ENCODE results near the gene TMEM200A. TPM values are rescaled to one million over a fixed set of nuclear protein-coding genes. Genes with fewer than 3 reads are reported as not detected.
"Not testable (repeated sequence)": the region's sequence is repeated elsewhere in the genome, so short reads cannot be mapped to it uniquely, and the experiment has no call there.

The TMEM200A gene
- total RNA-seq = 1 to 10 TPM; 1.3 to 1.4 TPM

- Mint-ChIP-seq H3K9me3 (peaks cover 4% of the 10 kb centered on the region), H3K36me3 (no peaks in the 10 kb centered on the region), H3K4me1 (peaks cover 11% of the 10 kb centered on the region), H3K4me3 (peak within 1 kb of the TSS; percentile 75), H3K27me3 (peaks cover 49% of the 10 kb centered on the region), H3K27ac (no peak within 1 kb of the TSS)
- POLR2A ChIA-PET = interaction anchor here (0.9 to 1.1 kb wide), 2 partner anchors 16 to 333 kb away, joined by 3 to 4 read pairs; no protein-coding TSS in a partner anchor
- DNase-seq (peak; percentile 70), ATAC-seq (ENCODE audit: low read depth) (peak; percentile 58)
Observed at GRCh38 chr6:130365166-130366106, at the start of gene TMEM200A. Gene TMEM200A, plus strand, starts transcription at chr6:130366017. Its CDS starts 74,406 bp downstream, at chr6:130440423.

- DNase-seq (no peak), ATAC-seq (ENCODE audit: low read depth) (no peak)
- Mint-ChIP-seq H3K4me1 (peaks cover 10% of the 10 kb centered on the region), H3K9me3 (no peaks in the 10 kb centered on the region), H3K36me3 (no peaks in the 10 kb centered on the region), H3K27ac (no peak overlapping the region), H3K4me3 (no peak overlapping the region), H3K27me3 (peaks cover 17% of the 10 kb centered on the region)
- POLR2A ChIA-PET = no interaction called here
Observed at GRCh38 chr6:130320908-130321307, 44.9 kb upstream of the TMEM200A start.

DNA sequence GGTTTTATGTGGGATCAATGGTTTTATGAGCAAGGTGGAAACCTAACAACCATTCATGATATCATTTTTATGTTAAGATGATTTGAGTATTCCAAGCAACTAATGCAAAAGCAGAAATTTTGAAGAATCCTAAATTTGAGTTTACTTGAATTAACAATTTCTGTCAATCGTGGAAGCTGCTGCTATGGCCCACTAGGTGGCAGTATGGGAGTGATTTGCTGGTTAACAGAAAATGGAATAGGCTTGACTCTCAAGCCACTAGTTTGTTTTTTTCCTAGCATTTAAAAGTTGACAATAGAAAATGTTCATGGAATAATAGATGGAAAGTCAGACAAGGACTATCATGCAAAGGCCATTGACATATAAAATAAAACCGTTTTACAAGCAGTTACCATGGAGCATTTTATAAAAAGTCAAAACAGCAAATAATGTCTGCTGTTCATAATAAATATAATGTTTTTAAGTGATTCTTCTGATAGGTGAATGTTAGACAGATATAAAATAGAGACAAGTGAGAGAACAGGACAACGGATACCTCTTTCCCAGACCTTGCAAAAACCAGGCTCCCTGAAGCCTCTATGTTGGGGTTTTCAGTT lies 43.0 kb upstream of the TMEM200A start:
- POLR2A ChIA-PET = no interaction called here
- Mint-ChIP-seq H3K4me1 (peaks cover 10% of the 10 kb centered on the region), H3K36me3 (no peaks in the 10 kb centered on the region), H3K27me3 (peaks cover 17% of the 10 kb centered on the region), H3K9me3 (no peaks in the 10 kb centered on the region), H3K4me3 (no peak overlapping the region), H3K27ac (no peak overlapping the region)
- no peak for DNase-seq
- peak; percentile 45 for ATAC-seq (ENCODE audit: low read depth)

DNA sequence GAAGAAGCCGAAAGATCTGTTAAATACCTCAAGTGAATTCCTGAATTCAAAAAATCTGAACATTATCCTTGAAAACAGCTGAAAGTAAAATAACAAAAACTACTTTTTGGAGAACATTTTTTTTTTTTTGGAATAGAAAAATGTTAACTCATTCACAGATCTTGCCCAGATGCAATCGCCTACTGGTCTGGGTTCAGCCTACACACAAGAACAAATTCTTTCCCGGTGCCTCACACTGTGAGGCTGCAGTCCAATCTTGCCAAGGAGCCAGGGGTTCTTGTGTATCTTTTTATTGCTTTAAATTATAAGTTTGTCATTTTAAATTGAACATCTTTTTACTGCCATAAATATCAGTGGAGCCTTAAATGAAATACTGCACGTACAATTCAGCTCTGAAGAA lies 41.2 kb upstream of the TMEM200A start:
- H3K27me3 Mint-ChIP-seq = peaks cover 7% of the 10 kb centered on the region
- peaks cover 10% of the 10 kb centered on the region for H3K4me1 Mint-ChIP-seq
- POLR2A ChIA-PET = interaction anchor here (1.2 kb wide), 1 partner anchor 374 kb away, joined by 4 read pairs; no protein-coding TSS in a partner anchor
- DNase-seq (no peak), ATAC-seq (ENCODE audit: low read depth) (no peak)
- no peaks in the 10 kb centered on the region for H3K9me3 Mint-ChIP-seq
- no peak overlapping the region for H3K4me3 Mint-ChIP-seq
- H3K36me3 Mint-ChIP-seq = no peaks in the 10 kb centered on the region
- no peak overlapping the region for H3K27ac Mint-ChIP-seq

DNA sequence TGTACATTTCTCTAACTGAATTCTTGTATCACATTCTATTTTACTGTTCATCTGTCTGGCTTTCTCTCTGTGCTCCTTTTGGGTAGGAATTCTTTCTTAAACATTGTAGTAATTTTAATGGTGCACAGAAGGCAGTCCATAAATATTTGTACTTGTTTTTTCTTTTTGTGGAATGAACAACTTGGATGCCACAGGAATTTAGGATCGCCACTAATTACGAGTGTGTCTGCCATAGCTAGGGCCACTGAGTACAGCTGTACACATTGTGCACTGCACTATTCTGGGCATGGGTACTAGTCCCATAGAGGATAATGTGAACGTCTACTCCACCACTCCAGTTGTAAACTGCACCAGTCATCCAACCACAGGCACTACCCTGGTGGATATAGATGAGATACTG lies 39.3 kb upstream of the TMEM200A start:
- DNase-seq = no peak
- ATAC-seq (ENCODE audit: low read depth) = no peak
- H3K4me3 Mint-ChIP-seq = no peak overlapping the region
- peaks cover 3% of the 10 kb centered on the region for H3K27me3 Mint-ChIP-seq
- POLR2A ChIA-PET = no interaction called here
- no peaks in the 10 kb centered on the region for H3K36me3 Mint-ChIP-seq
- H3K27ac Mint-ChIP-seq = no peak overlapping the region
- peaks cover 10% of the 10 kb centered on the region for H3K4me1 Mint-ChIP-seq
- no peaks in the 10 kb centered on the region for H3K9me3 Mint-ChIP-seq

- POLR2A ChIA-PET = no interaction called here
- DNase-seq (no peak), ATAC-seq (ENCODE audit: low read depth) (no peak)
- Mint-ChIP-seq H3K4me3 (no peak overlapping the region), H3K4me1 (no peaks in the 10 kb centered on the region), H3K9me3 (peaks cover 10% of the 10 kb centered on the region), H3K27ac (no peak overlapping the region), H3K27me3 (peaks cover 10% of the 10 kb centered on the region), H3K36me3 (peaks cover 2% of the 10 kb centered on the region)
Observed at GRCh38 chr6:130337534-130337933, 28.3 kb upstream of the TMEM200A start.

- DNase-seq; POLR2A ChIA-PET; H3K36me3 Mint-ChIP-seq; H3K9me3 Mint-ChIP-seq; ATAC-seq (ENCODE audit: low read depth); H3K4me1 Mint-ChIP-seq; H3K27me3 Mint-ChIP-seq; H3K27ac Mint-ChIP-seq; H3K4me3 Mint-ChIP-seq: not testable (repeated sequence)
Observed at GRCh38 chr6:130346324-130346723, 19.5 kb upstream of the TMEM200A start.

- DNase-seq = no peak
- Mint-ChIP-seq H3K4me3 (no peak overlapping the region), H3K36me3 (no peaks in the 10 kb centered on the region), H3K27me3 (peaks cover 12% of the 10 kb centered on the region), H3K27ac (no peak overlapping the region), H3K4me1 (no peaks in the 10 kb centered on the region), H3K9me3 (peaks cover 5% of the 10 kb centered on the region)
- no peak for ATAC-seq (ENCODE audit: low read depth)
- POLR2A ChIA-PET = no interaction called here
Observed at GRCh38 chr6:130354322-130354721, 11.5 kb upstream of the TMEM200A start.

DNA sequence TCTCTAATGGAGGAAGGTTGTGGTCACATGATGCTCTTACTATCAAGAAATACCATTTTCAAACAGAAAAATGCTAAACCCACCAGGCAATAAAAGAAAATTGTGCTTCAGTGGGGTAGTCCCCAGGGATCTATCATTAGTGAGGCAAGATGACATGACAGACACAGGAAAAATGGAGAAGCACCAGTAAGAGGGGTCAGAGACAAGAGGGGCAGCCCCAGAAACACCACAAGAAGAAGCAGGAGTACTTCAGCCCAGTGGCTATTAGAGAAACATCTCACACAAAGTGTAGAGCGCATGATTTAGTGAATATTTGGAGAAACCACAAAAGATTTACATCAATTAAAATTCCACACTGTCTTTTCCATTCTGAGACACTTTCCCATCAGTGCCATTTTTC lies 10.2 kb upstream of the TMEM200A start:
- Mint-ChIP-seq H3K9me3 (peaks cover 8% of the 10 kb centered on the region), H3K4me3 (no peak overlapping the region), H3K27ac (no peak overlapping the region), H3K4me1 (no peaks in the 10 kb centered on the region), H3K36me3 (no peaks in the 10 kb centered on the region), H3K27me3 (peaks cover 14% of the 10 kb centered on the region)
- no peak for ATAC-seq (ENCODE audit: low read depth)
- POLR2A ChIA-PET = no interaction called here
- DNase-seq = no peak

- H3K27ac Mint-ChIP-seq = no peak overlapping the region
- H3K4me1 Mint-ChIP-seq = no peaks in the 10 kb centered on the region
Observed at GRCh38 chr6:130357436-130357835, 8.4 kb upstream of the TMEM200A start.

GRCh38 chr6:130359736-130360135 lies 6.1 kb upstream of the TMEM200A start:
- POLR2A ChIA-PET = no interaction called here
- DNase-seq = no peak
- Mint-ChIP-seq H3K27ac (no peak overlapping the region), H3K36me3 (no peaks in the 10 kb centered on the region), H3K4me3 (no peak overlapping the region), H3K27me3 (peaks cover 25% of the 10 kb centered on the region), H3K9me3 (peaks cover 7% of the 10 kb centered on the region), H3K4me1 (peaks cover 4% of the 10 kb centered on the region)
- no peak for ATAC-seq (ENCODE audit: low read depth)

More at GRCh38 chr6:130357436-130357835, 8.4 kb upstream of the TMEM200A start:
- Mint-ChIP-seq H3K27me3 (peaks cover 14% of the 10 kb centered on the region), H3K36me3 (no peaks in the 10 kb centered on the region), H3K4me3 (no peak overlapping the region), H3K9me3 (peaks cover 10% of the 10 kb centered on the region)
- ATAC-seq (ENCODE audit: low read depth) = no peak
- DNase-seq = no peak
- POLR2A ChIA-PET = no interaction called here

DNA sequence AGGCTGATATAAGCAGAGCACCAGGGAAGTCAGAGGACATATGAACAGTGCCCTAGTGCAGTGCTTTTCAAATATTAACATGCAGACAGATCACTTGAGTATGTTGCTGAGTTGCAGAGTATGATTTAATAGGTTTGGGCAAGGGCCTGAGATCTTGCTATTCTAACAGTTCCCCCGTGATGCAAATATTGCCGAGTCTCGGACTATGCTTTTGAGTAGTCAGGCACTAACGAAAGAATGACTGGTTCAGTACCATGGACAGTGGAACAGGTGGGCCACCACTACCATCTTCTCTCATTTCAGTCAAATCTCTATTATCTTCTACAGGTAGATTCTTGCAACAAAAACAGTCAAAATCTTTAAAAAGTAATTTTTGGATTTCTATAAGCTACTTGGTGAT lies 3.7 kb upstream of the TMEM200A start:
- Mint-ChIP-seq H3K9me3 (peaks cover 7% of the 10 kb centered on the region), H3K27me3 (peaks cover 31% of the 10 kb centered on the region), H3K36me3 (no peaks in the 10 kb centered on the region), H3K4me3 (no peak overlapping the region), H3K27ac (no peak overlapping the region), H3K4me1 (peaks cover 10% of the 10 kb centered on the region)
- POLR2A ChIA-PET = no interaction called here
- no peak for DNase-seq
- ATAC-seq (ENCODE audit: low read depth) = no peak

DNA sequence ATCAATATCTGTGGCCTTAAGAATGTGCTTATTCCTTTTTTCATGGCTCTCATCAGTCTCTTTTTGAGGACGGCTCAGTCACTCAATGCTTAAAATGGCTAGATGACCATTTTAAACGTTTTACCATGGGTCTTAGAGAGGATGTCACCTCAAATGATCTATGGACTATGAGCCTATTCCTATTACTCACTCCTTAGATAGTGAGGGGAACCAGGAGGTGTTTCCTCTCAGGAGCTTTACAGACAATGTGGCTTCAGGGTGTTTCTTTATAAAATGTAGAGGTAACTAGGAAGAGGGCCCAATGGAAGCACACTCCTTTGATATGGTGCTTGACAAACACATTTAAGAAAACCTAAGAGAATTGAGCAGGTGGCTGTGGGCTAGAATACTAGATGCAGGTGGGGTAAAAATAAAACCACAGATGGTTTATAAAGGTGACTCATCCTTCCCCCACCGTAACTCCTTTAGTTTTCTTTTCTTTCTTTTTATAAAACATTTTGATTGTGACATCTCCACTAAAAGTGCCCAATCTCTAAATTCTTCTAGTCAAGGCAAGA lies 1.5 kb upstream of the TMEM200A start:
- peaks cover 11% of the 10 kb centered on the region for H3K4me1 Mint-ChIP-seq
- ATAC-seq (ENCODE audit: low read depth) (no peak), DNase-seq (no peak)
- POLR2A ChIA-PET = no interaction called here
- H3K36me3 Mint-ChIP-seq = no peaks in the 10 kb centered on the region
- H3K4me3 Mint-ChIP-seq = peak overlapping the region; percentile 75
- peaks cover 7% of the 10 kb centered on the region for H3K9me3 Mint-ChIP-seq
- H3K27me3 Mint-ChIP-seq = peaks cover 40% of the 10 kb centered on the region
- no peak overlapping the region for H3K27ac Mint-ChIP-seq
